CD4-positive, alpha-beta T cell treated with Interferon gamma for 1 hour (primary cell): ENCODE data around the gene FUNDC2.

Source experiments
- DNase-seq: peaks from one replicate; pipeline ENCODE4 v3.0.0-alpha.2; 2020

Gene FUNDC2

GRCh38 chrX:155026420-155026726 lies 271 bp upstream of the FUNDC2 start:
- DNase-seq, result no peak

GRCh38 chrX:155027509-155028066 lies 944 bp downstream of the FUNDC2 start:
- no peak for DNase-seq

- DNase-seq, result no peak
Observed at GRCh38 chrX:155028129-155028528, 1.5 kb downstream of the FUNDC2 start.

- DNase-seq, result no peak
Observed at GRCh38 chrX:155028877-155029291, 2.2 kb downstream of the FUNDC2 start.

GRCh38 chrX:155031657-155032056 lies 5.0 kb downstream of the FUNDC2 start:
- DNase-seq, result no peak

GRCh38 chrX:155035688-155036087 lies 9.0 kb downstream of the FUNDC2 start:
- no peak for DNase-seq

GRCh38 chrX:155046129-155046810 lies 19.6 kb downstream of the FUNDC2 start:
- DNase-seq, result no peak

- no peak for DNase-seq
Observed at GRCh38 chrX:155046811-155047528, 20.3 kb downstream of the FUNDC2 start.

GRCh38 chrX:155048977-155049619 lies 22.5 kb downstream of the FUNDC2 start:
- DNase-seq, result peak; percentile 30

GRCh38 chrX:155052738-155053498 lies 26.3 kb downstream of the FUNDC2 start:
- DNase-seq, result no peak

- DNase-seq, result no peak
Observed at GRCh38 chrX:155053656-155054055, 27.0 kb downstream of the FUNDC2 start.

- no peak for DNase-seq
Observed at GRCh38 chrX:155054255-155054654, 27.6 kb downstream of the FUNDC2 start.

GRCh38 chrX:155055494-155055893 lies 28.9 kb downstream of the FUNDC2 start:
- DNase-seq, result no peak

GRCh38 chrX:155056471-155056870 lies 29.8 kb downstream of the FUNDC2 start:
- no peak for DNase-seq

- DNase-seq, result peak; percentile 40
Observed at GRCh38 chrX:155056877-155057792, 30.5 kb downstream of the FUNDC2 start.

- no peak for DNase-seq
Observed at GRCh38 chrX:155061760-155062159, 35.1 kb downstream of the FUNDC2 start.

- DNase-seq, result no peak
Observed at GRCh38 chrX:155065035-155065734, 38.5 kb downstream of the FUNDC2 start.

- no peak for DNase-seq
Observed at GRCh38 chrX:155068165-155068564, 41.5 kb downstream of the FUNDC2 start.

- no peak for DNase-seq
Observed at GRCh38 chrX:155069414-155069813, 42.8 kb downstream of the FUNDC2 start.

- DNase-seq, result no peak
Observed at GRCh38 chrX:155070038-155070437, 43.4 kb downstream of the FUNDC2 start.

- DNase-seq, result no peak
Observed at GRCh38 chrX:155070663-155070974, 44.0 kb downstream of the FUNDC2 start.
